CD4-positive, alpha-beta T cell treated with Interleukin-12 subunit alpha and Interleukin-12 subunit beta, for 1 hour (primary cell): ENCODE results near the gene FAM117A.
"Not testable (repeated sequence)": the region's sequence is repeated elsewhere in the genome, so short reads cannot be mapped to it uniquely, and the experiment has no call there.

ENCODE experiments used
- DNase-seq: peaks from one replicate; pipeline ENCODE4 v3.0.0-alpha.2; 2020

FAM117A gene

DNA sequence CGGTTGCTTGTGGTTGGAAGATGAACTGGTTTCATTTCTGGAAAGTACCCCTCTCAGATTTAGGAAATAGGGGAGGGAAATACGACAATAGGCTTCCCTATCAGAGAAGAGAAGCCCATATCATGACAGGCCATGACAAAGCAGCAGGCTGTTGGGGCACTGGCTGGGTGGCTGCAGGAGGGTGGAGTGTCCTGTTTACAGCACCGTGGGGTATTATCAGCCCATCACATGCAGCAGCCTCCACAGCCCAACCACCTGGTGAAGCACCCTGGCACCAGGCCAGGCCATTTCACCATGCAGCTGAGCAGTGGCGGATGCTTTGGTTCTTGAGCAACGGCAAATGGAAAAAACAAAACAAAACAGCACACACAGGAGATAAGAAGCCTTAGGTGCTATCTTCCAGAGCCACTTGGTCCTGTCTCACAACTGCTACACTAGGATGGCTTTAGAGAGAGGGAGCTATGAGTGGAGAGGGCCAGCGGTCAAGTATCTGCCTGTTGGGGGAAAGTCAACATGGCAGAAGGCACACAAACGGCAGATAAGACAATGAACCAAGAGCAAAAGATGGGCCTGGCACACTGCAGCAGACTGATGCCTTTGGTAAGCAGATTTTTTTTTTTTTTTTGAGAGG is 24.2 kb downstream of the FAM117A start:
- DNase-seq, result peak; percentile 97

- no peak for DNase-seq
Measured at GRCh38 chr17:49738456-49739163, 25.3 kb downstream of the FAM117A start.

- DNase-seq, result no peak
Measured at GRCh38 chr17:49734515-49735490, 29.1 kb downstream of the FAM117A start.

- no peak for DNase-seq
Measured at GRCh38 chr17:49731435-49731831, 32.5 kb downstream of the FAM117A start.

DNA sequence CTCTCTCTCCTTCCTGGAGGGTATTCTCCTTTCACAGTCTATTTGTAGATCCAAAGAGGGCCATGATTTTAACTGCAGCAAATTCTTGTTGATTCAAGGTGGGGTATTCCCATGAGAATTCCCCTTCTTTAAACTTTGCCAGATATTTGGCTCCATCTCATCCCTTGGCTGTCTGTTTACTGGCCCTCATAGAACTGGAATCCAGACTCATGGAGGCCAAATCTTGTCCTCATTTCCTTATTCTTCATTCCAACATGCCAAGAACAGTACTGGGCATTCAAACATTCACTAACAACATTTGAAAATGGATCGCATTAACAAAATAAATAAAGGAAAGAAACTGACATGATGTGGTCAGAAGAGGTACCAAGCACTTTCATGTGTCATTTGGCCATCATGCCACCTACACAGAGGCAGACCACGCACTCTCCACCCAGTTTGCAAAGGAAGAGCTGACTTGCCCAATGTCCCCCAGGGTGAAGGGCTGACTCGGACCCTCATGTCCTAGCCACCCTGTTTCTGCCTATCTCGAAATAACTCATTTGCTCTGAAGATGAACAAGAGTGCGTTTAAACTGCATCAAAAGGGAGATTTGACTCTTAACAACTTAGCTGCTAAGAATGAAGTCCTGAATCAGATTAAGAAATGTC is 33.0 kb downstream of the FAM117A start:
- no peak for DNase-seq

GRCh38 chr17:49730078-49730784 is 33.7 kb downstream of the FAM117A start:
- no peak for DNase-seq

GRCh38 chr17:49729069-49729468 is 34.9 kb downstream of the FAM117A start:
- no peak for DNase-seq

DNA sequence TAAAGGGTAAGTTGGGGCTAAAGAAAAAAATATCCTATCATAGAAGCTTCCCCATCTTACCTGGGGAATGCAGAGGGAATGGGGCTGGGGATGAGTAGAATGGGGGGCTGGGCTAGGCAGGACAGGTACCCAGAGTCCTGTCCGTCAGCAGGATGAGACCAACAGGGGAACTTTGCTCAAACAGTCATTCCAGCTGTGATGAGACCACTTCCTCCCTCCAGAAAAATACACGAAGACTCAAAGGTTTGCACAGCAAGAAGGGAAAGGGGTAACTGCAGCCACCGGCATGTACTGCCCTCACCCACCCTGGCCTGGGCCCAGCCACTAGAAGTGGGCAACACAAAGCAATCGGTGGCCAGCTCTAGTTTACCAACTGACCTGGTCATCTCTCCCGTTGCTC is 35.5 kb downstream of the FAM117A start:
- DNase-seq, result no peak

DNA sequence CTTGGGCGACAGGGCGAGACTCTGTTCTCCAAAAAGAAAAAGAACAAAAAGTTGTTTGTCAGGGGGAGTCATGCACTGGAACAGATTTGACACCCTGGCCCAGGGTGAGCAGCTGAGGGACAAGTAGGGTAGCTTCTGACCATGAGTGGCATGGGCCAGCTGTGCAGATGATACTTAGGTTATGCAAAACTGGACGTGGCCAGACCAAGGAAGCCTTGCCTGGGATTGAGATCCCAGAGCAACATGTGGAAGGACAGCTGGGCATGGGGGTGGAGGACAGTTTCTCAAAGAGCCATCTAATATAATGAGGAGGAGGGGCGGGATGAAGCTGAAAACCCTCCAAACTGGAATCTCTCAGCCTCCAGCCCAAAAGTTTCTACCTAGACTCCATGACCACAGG is 36.6 kb downstream of the FAM117A start:
- DNase-seq, result no peak

DNA sequence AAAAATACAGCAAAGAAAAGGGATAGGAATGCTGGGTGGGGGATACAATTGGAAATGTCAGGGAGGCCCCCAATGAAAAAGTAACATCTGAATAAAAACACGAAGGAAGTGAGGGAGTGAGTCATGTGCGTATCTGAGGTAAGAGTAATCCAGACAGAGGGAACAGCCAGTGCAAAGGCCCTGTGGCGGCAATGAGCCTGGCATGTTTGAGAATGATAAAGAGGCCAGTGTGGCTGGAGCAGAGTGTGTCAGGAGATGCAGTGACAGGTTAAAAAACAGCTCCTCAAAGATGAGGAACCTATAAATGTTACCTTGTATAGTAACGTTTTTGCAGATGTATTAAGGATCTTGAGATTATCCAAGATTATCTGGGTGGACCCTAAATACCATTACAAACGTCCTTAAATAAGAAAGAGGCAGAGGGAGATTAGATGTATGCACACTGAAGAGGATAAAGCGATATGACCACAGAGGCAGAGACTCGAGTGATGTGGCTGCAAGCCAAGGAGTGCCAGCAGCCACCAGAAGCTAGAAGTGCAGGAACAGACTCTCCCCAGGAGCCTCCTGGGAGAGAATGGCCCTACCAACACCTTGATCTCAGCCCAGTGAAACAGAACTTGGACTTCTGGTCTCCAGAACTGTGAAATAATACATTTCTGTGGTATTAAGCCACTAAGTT is 38.3 kb downstream of the FAM117A start:
- DNase-seq, result no peak

DNA sequence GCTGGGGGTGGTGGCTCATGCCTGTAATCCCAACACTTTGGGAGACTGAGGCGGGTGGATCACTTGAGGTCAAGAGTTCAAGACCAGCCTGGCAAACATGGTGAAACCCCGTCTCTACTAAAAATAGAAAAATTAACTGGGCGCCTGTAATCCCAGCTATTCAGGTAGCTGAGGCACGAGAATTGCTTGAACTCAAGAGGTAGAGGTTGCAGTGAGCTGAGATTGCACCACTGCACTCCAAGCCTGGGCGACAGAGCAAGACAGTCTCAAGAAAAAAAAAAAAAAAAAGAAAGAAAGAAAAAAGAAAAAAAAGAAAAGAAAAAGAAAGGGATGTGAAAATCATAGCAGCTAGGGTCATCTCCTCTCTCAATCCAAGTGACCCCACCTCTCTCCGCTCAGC is 39.4 kb downstream of the FAM117A start:
- DNase-seq, result not testable (repeated sequence)

GRCh38 chr17:49723423-49723822 is 40.5 kb downstream of the FAM117A start:
- no peak for DNase-seq

- DNase-seq, result no peak
Measured at GRCh38 chr17:49722066-49722465, 41.9 kb downstream of the FAM117A start.

- DNase-seq, result peak; percentile 33
Measured at GRCh38 chr17:49717371-49717861, 46.5 kb downstream of the FAM117A start.

GRCh38 chr17:49716668-49717364 is 47.1 kb downstream of the FAM117A start:
- no peak for DNase-seq

DNA sequence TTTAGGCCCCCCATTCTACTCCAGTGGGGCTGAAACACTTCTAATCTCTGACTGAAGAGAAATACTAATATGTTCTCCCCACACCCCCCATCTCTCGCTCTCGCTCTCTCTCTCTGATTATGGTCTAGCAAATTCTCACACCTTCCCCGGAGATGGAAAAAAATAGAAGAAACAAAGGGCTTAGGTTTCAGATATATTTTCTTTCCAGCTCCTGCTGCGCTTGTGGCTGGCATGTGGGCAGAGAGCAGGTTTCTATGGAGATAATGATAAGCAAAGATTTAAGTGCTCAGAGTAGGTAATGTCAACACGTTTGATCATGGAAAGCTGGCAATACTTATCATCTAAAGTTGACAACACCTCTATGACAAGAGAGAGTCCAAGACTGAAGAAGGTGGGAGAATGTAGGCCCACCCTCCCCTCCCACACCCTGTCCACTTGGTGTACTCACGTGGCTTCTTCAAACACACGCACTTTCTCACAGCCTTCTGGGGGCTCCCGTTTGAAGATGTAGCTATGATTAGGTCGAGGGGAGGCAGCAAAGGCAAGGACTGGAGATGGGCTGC is 48.1 kb downstream of the FAM117A start:
- DNase-seq, result peak; percentile 82

GRCh38 chr17:49715216-49715615 is 48.7 kb downstream of the FAM117A start:
- peak; percentile 69 for DNase-seq

DNA sequence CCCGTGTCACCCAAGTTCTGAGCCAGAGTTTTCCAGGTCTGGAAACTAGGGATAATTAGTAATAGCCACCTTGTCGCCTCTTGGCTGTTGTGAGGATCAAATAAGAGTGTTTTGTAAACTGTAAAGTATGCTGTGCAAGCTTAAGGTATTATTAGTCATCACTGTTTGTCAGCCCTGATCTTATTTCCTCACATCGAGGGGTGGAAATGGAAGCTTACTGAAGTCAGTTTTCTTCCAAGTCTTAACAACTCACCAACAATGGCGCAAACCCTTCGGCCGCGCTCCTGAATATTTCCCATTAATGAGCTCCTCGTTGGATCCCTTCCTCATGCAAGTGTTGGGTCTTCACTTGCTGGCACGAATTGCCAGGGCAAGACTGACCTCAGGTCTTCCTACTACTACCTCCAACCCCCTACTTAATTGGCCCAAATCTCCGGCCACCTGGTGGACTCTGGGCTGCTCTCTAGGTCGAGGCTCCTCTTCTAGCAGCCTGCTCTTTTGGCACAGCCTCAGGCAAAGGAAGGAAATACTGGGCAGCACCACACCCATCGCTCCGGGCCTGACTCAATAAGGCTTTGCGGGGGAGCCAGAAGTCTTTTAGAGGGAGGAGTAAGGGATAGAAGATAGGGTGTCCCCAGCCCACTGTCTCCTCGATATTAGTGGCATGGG is 55.3 kb downstream of the FAM117A start:
- DNase-seq, result no peak

GRCh38 chr17:49707608-49708514 is 56.1 kb downstream of the FAM117A start, which contains the start of gene SLC35B1:
SLC35B1 (minus strand) TSS chr17:49707964; CDS start chr17:49707833, 131 bp downstream.
- peak; percentile 99 for DNase-seq
